CD4-positive, alpha-beta T cell treated with Interleukin-21 for 1 hour (primary cell): Measurements from ENCODE around the gene MIEN1.
"Not testable (repeated sequence)": the region's sequence is repeated elsewhere in the genome, so short reads cannot be mapped to it uniquely, and the experiment has no call there.

Source experiments
- DNase-seq: peaks from one replicate; pipeline ENCODE4 v3.0.0-alpha.2; 2020

MIEN1 gene, protein sequence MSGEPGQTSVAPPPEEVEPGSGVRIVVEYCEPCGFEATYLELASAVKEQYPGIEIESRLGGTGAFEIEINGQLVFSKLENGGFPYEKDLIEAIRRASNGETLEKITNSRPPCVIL

DNA sequence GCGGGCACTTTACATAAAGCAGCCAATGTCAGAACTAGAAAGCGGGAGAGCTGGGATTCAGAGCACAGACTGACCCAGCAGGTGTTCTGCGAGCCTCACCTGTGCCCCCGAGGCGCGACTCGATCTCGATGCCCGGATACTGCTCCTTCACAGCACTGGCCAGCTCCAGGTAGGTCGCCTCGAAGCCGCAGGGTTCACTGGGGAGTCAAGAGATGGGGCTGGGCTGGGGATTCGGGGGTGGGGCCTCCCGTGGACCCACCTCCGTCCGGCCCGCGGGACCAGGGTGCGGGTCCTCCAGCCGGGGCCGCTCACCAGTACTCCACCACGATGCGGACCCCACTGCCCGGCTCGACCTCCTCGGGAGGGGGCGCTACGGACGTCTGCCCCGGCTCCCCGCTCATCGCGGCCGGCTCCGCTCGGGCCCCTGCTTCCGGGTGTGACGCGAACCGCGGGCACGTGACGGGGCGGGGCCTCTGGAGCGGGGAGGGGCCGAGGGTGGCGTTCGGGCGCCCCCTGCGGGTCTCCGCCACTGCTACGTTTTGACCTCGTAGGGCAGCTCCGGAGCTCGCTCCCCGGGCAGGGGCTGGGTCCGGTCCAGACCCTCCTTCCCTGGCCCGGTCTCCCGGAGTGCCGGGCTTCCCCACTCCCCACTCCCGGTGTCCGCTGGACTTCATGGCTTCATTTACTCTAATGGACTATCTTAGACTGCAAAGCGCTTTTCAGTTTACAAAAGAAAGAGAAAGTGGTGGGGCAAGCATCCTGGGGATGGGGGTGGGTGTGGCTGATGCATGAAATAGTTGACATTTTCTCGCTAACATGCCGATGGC, at the start of gene MIEN1:
Gene MIEN1 (minus strand): TSS at position 438 of the 827 bp plus-strand sequence. CDS start 37 bp downstream, at position 401.
- peak; percentile 92 for DNase-seq

DNA sequence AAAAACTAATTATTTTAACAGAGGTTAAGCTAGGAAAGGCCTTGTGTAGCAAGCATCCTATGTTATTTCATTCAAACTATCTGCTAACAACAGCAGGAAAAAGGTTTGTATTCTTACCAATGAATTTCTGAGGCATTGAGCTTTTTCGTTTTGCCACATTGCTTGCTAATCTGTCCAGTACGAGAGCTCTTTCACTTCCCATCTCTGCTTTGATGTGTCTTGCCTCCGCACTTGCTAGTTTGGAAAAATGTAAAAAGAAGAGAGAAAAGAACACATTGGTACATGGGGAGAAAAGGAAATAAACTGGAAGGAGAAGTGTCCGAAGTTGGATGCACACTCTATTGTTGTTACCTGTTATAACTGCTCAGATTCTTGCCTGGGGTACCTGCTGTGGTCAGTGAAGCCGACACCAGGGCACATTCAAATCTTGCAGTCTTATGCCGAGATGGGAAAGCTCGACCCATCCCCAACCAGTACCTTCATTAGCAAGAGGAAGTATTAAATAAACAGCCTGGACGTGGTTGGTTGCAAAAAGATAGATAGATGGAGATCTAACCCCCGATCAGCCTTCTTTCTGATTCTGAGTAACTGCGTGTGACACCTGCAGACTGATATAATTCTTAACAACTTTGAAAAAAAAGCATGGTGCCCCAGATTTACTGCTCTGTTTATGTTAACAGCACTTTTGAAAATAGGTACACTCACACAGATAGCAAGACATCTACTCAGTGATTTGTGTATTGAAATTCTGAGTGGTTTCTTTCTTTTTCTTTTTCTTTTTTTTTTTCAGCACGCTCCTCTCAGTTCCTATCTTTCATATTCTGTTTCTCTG, 47.4 kb upstream of the MIEN1 start:
- DNase-seq: peak; percentile 65

DNA sequence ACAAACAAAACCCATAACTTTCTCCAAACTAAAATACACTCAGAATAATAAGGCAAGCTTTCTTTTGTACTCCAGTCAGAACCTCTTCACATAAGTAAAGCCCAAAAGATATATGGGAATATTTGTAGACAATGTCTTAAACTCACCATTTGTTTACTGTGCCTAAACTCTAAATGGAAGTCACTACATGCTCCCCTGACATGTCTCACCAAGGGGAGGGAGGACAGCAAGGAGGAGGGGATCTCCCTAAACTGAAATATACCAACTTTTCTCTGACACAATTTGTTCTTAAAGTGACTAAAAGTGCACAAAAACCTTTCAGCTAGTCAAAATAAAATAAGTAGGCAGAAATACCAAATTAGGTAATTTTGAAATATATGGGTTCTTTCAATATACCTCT, 45.9 kb upstream of the MIEN1 start:
- DNase-seq: peak; percentile 60

DNA sequence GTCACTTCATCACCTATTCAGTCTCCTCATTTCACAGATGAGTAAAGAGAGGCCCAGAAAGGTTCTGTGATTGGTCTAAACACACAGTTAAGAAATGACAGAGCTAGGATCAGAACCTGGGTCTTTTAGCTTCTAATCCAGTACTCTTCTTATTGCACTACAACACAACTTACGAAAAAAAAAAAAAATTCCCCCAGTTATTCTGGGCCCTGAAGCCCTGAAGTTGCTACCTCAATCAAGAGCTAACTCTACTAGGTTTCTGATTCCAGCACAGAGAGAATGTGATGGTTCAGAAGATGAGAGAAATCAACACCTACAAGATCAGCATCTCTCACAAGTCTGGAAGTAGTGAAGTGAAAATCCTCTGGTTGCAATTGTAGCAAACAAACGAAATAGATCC, 44.7 kb upstream of the MIEN1 start:
- DNase-seq: peak; percentile 50

DNA sequence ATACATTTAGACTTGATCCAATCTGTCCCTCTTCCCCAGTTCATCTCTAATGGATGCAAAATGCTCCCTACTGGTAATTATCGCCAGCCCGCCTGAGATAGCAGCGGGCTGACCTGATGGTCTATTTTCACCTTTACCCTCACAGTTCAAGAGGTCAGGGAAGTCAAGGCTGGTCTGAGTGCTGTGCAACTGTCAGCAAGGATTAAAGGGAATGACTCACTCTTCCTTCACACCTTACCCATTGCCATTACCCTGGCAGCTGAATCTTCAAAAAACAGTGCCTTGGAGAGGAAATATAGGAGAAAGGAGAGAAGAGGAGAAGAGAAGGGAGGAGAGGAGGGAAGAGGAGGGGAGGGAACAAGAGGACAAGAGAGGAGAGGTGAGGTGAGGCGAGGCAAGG, 43.7 kb upstream of the MIEN1 start:
- DNase-seq: no peak

DNA sequence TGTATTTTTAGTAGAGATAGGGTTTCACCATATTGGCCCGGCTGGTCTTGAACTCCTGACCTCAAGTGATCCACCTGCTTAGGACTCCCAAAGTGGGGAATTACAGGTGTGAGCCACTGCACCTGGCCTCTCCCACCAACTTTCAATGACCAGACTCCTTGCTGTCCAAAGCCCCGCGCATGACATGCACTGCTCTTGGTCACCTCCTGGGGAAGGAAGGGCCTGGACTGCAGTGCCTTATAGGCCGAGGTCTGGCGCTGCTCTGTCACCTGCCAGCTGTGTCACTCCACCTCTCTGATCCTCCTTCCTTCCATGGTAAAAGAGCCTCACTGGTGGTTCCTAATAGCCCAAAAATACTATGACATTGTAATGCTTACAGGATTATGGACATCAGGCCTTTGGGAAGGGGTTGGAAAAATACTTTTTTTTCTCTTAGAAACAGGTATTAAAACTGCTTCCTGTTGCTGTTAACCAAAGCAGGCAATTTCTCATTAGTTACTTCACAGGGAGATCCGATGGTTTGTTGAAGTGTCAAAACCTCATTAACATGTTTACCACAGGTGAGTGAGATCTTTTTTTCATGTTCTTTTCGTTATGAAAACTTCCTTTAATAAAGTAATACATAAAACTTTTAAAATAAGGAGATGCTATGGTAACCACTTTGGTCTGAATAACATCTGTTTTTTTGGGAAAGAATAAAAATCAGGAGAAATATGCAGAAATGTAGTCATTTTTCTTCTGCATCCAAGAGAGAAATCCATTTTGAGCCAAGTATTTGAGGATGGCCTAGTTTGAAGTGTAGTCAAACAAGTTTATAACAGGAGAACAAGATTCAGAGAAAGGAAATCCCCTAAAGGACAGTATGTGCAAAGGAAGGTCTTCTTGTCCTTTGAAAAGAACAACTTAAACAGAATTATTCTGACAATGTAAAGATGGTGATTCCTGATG, 42.9 kb upstream of the MIEN1 start:
- DNase-seq: peak; percentile 63

DNA sequence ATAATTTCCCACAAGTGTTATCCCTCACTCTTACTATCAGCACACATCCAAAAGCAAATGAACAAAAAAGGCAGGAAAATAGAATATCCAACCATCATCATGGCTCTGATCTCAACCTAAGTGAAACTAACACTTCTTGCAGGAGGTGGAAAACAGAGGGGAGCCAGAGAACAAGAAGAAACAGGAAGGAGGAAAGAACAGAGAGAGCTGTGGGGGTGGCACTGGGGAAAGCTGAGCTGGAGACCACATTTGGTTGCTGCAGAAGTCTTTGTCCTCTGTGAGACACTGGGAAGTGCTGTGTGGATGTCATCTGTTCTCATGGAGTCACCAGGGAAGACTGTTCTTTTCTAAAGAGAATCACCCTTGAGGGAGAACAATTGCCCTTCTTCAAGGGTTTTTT, 42.1 kb upstream of the MIEN1 start:
- DNase-seq: no peak

DNA sequence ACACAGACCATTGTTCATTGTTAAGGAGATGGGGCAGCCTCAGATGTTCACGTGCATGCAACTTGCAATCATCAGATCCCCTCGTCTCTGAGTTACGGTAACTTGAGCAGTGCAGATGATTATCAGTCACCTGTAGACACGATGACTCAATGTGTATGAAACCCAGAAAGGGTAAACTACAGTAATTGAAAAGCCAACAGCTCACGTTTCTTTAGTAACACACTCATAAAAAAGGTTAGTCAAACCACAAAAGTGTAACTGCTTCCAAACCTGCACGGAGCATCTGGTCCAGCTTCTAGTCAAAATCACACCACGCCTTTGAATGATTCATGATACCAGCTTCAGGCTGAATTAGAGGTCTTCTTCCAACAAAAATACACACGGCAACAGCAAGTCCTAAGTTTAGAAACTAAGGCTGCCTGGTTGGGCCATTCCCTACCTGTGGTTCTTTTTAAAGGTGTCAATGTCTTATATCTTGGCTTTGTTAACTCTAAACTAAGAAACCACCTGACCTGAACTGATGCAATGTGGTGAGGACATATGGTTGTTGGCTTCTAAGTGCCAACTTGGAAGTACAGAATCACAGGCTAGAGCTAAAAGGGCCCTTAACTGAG, 39.7 kb upstream of the MIEN1 start:
- DNase-seq: peak; percentile 86

DNA sequence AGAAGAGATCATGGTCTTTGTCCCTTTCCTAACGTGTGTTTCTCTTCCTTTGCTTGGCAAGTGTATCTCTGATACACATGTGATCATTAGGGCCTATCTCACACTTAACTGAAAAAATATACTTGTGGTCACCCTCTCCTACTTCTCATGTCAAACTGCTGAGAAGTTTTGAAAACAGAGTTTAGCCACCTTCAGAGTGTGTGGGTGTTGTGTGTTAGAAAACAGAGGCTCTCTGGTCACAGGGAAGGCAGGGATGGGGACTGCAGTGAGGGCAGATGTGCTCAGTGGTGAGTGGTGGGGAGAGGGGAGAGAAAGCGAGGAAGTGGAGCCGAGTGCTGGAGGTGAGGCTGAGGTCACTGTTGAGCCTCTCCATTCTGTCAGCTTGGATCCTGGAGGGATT, 36.8 kb upstream of the MIEN1 start:
- DNase-seq: peak; percentile 37

DNA sequence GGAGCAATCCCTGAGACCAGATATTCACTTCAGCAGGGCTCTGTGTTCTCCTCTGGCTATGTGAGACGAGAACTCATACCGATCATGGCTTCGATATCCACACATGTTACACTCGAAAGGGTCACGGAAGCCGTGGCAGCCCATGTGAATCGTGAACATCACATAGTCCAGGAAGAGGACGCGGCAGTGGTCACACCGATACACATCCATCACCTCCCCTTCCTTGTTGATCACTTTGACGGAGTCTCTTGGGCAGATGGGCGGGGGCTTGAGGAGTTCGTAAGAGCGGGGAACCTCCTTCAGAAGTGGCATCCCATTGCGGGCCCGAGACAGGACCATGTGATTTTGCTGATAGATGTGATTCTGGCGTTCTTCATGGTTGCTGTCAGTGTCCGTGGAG, 35.4 kb upstream of the MIEN1 start:
- DNase-seq: no peak

DNA sequence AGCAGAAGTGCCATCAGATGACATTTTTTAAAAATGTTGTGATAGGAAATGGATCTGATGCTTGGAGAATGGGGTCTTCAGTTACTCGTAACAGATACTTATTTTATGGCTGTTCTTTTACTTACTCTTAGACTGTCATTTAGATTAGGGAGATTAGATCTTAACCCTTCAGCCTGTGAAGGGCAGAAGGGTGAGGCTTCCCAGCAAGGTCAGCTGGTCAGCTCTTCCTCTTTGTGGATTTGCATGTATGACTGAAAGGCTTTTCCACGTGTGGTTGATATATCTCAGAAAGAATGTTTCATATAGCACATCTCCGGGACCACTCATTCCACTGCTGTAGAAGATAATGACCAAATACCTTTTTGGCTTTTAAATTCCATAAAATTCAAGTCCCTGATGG, 34.8 kb upstream of the MIEN1 start:
- no peak for DNase-seq

DNA sequence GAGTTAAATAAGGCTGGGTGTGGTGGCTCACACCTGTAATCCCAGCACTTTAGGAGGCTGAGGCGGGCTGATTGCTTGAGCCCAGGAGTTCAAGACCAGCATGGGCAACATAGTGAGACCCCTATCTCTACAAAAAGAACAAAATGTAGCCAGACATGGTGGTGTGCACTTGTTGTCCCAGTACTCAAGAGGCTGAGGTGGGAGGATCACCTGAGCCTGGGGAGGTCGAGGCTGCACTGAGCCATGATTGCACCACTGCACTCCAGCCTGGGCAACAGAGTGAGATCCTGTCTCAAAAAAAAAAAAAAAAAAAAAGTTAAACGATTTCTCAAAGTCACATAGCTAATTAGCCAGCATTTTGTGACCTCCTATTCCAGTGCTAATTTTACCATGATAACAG, 33.8 kb upstream of the MIEN1 start:
- DNase-seq: not testable (repeated sequence)

DNA sequence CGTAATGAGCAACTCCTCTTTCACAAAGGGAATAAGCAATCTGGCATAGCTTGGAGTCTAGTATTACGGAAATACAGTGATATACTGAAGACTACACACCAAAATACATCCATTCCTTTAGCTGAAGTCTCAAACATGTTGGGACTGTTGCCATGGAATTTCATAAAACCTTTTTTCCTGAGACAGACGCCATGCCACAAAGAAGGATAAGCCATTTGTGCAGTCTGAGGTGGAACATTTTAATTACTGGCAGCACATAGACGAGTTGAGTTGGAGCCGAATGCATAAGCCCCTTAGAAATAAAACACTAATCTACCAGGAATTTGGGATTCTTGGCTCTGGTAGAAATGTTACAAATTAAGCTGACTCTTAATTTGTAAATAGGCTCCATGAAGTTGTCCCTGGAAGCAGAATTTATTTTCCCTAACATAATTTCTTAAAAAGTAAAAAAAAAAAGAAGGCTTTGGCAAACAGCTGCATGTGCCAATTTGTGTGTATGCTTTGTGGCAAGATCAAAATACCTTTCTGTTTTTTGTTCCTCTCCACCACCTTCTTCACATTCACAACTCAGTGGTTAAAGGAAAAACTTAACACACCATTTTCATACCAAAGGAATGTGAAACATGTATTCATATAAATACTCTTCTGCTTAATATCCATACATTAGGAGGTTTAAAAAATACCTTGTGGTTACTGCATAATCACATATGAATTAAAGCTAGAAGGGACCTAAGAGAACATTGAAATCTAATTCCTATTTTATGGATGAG, 32.9 kb upstream of the MIEN1 start:
- DNase-seq: no peak

DNA sequence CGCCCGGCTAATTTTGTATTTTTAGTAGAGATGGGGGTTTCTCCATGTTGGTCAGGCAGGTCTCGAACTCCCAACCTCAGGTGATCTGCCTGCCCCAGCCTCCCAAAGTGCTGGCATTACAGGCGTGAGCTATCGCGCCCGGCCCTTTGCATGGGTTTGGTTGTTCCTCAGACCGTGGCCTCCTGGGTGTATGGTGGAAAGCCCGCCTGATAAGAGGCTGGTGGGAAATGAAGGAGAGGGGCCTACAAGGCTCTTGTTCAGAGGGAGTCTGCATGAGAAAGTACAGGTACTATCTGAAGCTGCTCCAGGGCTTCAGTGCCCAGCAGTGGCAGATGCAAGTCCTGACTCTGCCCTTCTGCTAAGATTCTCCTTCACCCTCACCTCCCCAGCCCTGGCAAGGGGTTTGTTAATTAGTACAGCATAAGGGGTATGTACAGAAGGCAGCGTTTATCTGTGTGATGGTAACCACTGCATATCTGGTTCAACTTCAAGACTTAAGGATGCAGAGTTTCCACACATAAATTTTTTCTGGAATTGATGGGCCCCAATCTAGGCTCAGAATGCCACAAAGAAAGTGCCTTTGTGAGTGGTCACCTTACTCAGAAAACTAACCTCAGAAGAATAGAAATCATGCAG, 31.6 kb upstream of the MIEN1 start:
- DNase-seq: no peak

DNA sequence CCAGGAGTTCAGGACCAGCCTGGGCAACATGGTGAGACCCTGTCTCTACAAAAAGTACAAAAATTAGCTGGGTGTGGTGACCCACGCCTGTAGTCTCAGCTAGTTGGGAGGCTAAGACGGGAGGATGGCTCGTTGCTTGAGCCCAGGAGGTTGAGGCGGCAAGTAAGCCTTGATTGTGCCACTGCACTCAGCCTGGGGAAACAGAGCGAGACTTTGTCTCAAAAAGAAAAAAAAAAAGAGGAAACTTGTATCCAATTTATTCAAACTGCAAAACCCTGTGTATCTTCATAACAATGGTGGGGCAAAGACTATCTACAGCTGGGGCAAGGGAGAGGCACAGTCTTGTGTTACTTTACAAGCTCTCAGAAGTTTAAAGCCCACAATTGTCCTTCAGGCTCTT, 28.9 kb upstream of the MIEN1 start:
- no peak for DNase-seq

DNA sequence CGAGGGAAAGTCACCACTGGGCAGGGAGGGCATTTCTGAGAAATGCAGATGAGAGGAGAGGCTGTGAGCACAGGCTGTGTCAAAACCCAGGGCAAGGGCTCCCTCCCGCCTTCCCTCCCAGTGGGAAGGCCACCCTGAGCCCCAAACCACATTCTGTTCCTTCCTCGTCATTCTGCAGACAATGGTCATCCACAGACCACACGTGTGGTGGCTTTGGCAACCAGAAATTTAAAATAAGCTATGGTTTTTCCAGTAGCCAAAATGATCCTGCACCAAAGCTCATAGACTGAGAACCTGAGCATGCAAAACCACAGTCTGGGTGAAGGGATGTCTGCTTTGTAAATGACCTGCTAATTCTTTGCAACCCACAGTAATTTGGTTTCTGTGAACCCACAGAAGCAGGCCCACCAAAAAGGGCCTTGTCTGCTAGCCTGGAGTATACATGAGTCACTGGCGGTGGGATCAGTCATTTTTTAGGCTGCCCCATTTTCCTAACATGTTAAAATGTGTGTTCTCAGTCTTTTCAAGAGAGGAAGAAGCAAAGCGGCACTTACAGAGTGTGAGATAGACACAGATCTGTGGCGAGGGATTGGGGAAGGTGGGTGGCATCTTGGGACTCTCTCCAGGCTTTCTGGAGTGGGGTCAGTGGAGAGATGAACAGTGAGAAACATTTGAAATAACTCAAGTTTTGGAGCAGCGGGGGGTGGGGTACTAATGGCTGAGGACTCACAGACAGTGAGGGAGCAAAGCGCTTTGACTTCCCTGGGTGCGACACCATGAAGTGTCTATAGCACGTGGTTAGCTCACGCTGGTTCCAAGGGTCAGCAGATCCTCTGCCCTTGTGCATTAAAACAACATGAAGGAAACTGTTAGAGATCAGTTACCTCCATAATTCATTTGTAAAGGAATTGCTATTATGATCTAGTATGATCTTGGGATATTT, 27.9 kb upstream of the MIEN1 start:
- DNase-seq: peak; percentile 77

DNA sequence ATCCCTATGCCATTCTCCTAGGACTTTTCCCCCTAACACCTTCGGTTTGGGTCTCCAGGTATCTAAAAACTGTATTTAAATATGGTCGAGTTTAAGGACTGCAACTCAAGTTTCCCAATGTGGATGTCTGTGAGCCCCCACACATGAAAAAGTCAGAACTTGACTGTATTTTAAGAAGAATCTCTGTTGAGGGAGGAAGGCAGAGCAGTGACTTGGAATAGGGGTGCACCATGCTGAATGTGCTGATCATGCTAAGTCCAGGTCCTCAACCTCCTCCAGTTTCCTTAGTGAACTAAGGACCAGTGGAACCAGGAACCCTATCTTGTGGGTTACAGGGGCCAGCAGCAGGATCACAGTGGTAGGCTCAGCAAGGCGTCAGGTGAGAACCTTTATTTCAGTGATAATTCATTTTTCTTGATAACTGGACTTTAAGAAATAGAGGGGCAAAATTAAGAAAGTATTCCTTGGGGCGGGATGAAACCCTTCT, 26.9 kb upstream of the MIEN1 start:
- DNase-seq: no peak

DNA sequence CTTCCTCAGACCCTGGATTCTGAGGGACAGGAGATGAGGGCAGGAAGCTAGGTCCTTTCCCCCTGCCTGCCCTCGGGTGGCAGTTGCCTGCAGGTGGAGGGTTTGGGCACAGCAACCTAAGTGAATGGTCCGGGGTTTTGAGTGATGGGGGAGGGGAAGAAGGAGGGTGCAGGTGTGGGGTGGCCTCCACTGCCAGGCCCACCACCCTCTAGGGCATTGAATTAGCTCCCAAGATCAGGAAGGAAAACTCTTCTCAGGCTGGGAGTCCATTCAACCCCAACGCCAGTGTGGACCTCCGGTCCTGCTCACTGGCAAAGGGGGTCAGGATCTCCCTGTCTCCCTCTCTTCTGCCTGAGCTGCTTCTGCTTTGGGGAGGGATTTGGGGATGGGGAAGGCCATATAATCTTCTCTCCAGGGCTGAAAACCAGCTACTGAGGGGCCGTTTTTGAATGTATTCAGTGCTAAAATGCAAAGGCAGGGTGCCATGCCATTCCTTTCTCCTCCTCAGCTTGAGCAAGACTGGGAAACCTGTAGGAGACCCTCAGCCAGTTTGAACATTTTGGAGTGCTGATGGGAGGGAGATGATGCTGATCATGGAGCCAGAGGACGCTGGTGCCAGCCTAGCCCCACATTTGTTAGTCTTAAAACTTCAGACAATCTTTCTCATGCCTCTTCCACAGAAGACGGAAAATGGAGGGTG, 26.2 kb upstream of the MIEN1 start:
- DNase-seq: no peak
